Measurements from ENCODE around the gene LRRC38. TPM values are rescaled to one million over a fixed set of nuclear protein-coding genes. Genes with fewer than 3 reads are reported as not detected.

Gene LRRC38
- total RNA-seq, 1 donor from 2014 or later, result not detected

DNA sequence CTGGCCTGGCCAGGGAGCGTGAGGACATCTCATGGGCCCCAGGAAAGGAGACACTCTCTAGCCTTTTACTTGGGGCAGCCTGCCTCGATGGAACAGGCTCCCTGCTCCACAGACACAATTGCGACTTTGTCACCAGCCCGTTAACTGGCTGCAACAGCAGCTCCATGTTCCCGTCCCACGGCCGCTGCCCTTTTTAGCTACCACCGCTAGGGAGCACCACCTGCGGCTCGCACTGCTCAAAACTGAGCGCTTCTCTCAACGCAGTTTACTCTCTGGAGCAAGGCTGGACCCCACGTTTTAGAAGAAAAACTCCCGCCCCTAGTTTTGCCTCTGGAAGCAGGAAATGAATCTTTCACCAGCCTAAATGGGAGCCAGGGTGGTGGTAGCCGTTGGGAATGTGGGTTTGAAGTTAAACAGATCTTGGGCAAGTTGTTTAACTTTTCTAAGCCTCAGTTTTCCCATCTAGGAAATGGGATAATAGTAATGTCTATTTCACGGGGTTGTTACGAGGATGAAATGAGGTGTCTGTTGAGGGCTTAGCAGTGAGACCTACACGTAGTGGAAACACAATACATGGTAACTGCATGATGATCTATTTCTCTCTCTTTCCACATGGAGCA lies 3.5 kb upstream of the LRRC38 start:
- DNase-seq (ENCODE audit: low spot score), result no peak

DNA sequence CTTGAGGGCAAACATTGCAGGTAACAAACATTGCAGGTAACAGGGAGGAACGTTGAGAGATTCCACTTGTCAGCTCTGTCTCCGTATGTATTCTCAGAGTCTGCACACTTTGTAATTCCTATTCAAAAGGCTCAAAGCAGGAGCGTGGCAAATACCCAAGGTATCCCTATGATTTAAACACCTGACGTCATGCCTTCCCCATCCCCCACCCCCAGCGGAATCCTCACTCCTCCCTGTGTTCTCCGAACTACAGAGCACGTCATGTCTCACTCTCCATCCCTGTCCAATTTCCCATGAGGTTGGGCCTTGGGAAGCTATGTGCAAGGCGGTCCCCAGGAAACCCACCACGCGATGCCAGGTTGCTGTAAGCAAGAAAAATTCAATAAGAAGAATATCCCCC lies 2.8 kb upstream of the LRRC38 start:
- no peak for DNase-seq (ENCODE audit: low spot score)

DNA sequence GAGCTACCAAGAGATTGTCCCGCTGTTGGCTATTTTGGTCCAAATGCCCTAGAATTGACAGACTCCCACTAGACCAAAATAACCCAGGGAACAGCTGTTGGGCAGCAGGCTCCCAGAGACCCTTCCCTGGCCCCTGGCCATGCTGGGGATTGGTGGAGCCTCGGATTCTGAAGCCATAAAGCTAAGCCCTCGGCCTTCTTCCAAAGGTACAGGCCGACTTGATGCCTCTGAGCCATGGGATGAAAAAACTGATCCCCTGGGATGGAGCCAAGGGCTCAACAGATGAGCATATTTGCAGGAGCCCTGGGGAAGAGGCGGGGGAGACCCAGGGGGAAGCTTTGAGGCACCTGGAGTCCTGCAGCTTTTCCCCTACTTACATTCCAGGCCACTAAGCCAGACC lies 1.0 kb upstream of the LRRC38 start:
- no peak for DNase-seq (ENCODE audit: low spot score)

DNA sequence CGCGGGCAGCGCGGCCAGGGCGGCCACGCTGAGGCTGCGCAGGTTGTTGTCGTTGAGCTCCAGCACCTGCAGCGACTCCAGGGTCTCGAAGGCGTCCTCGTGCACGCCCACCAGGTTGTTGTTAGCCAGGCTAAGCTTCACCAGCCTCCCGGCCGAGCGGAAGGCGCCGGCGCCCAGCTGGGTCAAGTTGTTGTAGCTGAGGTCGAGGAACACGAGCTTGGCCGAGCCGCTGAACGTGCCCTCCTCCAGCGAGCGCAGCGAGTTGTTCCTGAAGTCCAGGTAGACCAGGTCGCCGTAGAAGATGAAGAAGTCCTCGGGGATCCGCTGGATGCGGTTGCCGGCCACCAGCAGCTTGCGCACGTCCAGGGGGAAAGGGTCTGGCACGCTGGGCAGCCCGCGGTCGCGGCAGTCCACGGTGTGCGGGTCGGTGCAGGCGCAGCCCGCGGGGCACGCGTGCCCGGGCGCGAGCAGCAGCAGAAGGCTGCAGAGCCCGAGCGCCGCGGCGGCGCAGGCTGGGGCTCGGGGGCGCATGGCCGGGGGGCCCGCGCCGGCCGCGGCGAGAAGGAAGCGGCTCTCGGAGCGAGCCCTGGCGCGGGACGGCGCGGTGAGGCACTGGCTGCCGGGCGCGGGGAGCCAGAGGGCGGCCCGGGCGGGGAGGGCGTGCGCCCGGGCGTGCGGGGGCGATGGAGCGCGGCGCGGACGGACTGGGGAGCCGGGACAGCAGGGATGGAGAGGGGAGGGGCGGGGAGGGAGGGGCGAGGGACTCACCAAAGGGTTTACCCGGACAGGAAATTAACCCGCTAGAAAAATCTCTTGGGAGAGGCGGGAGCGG lies 524 bp downstream of the LRRC38 start:
- DNase-seq (ENCODE audit: low spot score), result no peak

DNA sequence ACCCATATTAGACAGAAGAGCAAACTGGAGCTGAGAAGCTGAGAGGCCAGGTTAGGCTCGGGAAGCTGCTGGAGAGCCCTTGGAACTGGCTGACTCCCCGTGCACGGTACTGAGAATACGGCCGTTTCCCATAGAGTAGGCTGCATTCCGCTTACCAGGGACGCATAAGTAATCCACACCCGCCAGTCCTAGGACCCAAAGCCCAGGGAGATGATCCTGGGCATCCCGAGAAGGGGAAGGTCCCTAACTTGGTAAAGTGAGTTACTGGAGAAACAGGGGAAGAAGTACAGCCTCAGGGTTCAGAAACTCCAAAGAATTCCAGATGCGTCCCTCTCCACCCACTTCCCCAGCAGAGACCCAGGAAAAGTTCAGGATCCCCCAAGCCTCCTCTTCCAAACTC lies 1.3 kb downstream of the LRRC38 start:
- DNase-seq (ENCODE audit: low spot score), result no peak

DNA sequence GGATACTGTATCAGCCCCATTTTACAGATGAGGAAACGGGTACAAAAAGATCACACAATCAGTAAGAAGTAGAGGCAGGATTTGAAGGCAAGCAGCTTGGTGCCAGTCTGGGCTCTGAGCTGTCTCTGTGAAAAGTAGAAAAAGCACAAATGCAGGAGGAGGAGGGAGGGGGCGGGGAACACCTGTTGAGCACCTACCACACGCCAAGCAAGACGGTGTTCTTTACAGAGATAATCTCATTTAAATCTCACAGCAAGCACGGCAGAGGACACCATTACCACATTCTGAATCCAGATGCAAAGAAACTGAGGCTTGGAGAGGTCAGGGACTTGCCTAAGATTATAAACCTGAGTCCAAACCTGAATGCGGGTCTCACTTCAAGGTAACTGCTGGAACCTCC lies 3.3 kb downstream of the LRRC38 start:
- no peak for DNase-seq (ENCODE audit: low spot score)

DNA sequence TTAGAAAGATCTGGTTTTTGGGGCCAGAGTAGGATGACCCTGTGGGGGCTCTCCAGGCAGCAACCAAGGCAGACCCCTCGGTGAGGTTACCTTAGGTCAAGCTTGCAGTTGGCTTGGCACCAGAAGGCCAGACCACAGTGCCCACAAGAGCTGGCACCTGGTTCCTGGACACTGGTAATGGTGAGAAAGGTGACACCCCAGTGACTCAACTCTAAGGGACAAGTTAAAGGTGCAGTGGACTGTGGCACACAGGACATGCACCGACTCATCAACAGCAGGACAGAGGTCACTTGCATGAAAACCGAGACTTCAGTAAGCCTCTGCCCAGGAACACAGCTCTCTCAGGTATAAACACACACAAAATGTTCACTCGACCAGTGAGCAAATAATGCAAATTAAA lies 6.7 kb downstream of the LRRC38 start:
- no peak for DNase-seq (ENCODE audit: low spot score)

DNA sequence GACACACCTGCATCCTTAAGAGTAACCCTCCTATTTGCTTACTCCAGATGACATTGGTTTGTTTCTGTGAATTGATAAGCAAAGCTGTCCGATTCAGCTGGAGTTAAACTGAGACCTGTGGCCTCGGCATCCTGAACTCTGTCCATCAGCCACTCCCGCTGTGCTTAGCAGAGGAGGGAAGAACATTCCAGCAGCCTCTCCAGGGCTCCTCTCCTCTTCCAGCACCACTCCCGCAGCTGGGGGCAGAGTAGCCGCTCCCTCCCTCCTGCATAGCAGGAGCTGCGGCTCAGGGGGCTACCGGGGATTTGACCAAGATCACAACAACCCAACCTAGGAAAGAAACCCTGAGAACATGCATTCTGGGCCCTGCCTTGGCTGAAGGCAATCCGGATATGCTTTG lies 8.8 kb downstream of the LRRC38 start:
- DNase-seq (ENCODE audit: low spot score), result no peak

DNA sequence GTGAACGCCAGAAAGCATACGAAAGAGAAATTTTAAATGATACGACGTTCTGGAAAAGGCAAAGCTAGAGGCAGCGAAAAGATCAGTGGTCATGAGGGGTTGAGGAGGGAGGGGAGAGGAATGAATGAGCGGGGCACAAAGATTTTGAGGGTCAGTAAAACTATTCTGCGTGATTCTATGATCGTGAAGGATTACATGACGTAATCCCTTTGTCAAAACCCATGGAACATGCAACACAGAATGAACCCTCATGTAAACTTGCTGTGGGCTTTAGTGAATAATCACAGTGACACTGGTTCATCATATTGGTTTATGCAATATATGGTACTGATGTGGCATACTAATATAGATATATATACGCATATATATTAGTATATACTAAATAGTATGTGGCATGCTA lies 13.0 kb downstream of the LRRC38 start:
- no peak for DNase-seq (ENCODE audit: low spot score)

DNA sequence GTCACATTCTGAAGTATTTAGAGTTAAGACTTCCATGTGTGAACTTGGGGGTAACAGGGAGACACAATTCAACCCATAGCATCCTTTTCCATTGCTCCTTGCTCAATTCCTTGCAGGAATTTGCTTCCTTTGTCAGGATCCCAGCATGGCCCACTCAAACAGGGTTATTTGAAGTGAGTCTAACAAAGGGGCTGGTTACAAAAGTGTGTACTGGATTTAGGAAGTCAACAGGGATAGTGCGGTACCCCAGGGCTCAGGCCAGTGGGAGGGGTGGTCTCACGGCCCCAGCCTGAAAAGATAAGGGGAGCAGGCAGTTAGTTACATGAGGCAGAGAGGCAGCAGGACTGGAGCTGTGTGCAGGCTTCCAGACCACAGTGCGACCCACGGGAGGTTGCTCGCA lies 14.4 kb downstream of the LRRC38 start:
- no peak for DNase-seq (ENCODE audit: low spot score)

DNA sequence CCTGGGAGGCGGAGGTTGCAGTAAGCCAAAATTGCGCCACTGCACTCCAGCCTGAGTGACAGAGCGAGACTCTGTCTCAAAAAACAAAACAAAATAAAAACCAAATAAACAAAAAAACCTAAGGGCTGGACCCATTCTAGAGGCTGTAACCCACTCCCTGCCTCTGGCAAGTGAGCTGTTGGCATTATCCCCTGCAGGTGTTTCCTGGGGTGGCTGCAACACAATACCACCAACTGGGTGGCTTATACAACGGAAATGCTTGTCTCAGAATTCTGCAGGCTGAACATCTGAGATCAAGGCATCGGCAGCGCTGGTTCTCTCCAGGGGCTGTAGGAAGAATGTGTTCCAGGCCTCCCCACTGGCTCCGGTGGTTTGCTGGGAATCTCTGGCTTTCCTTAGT lies 15.2 kb downstream of the LRRC38 start:
- DNase-seq (ENCODE audit: low spot score), result no peak

DNA sequence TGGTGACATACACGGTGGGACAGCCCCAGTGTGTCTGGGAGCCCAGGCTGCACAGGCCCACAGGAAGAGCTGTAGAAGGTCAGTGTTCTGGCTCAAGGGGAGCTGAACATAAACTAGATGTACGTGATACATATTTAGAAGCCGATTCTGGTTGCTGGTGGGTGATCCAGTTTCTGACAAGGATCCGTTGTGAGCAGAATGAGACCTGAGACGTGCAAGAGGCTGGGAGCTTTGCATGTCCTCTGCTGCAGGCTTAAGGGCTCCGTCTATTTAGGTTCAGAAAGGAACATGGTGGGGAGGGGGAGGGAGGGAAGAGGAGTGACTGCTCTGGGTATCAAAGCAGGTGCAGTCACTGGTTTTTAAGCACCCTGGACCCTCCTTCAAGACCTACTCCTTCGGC lies 18.6 kb downstream of the LRRC38 start:
- no peak for DNase-seq (ENCODE audit: low spot score)

DNA sequence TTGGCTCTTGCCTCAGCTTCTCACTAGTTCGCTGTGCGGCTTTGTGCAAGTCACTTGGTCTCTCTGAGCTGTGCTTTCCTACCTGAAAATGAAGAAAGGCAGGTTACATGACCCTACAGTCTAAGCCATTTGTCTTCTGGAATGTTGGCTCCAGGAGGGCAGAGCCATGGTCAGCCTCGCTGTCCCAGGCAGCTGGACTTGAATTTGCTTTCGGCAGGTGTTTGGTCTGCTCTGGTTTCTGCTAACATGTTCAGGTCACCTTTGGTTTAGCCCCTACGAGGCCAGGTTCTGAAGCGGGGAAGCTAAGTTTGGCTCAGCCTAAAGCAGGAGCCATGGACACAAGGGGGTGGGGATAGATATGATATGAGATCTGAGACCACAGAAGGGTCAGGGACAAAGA lies 19.1 kb downstream of the LRRC38 start:
- DNase-seq (ENCODE audit: low spot score), result no peak

DNA sequence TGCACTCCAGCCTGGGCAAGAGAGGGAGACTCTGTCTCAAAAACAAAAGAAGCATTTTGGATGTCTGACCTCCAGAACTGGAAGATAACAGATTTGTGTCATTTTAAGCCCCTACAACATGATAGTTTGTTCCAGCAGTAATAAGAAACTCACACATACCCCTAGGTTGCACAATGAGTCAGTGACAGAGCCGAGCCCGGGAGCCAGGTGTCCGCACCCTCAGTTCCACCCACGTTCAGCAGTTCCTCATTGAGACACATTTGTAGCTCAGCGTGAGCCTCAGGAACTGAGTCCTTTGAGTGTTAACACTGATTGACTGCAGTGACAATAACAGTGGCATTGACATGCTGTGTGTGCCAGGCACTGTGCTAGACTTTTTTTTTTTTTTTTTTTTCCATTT lies 19.8 kb downstream of the LRRC38 start:
- no peak for DNase-seq (ENCODE audit: low spot score)

DNA sequence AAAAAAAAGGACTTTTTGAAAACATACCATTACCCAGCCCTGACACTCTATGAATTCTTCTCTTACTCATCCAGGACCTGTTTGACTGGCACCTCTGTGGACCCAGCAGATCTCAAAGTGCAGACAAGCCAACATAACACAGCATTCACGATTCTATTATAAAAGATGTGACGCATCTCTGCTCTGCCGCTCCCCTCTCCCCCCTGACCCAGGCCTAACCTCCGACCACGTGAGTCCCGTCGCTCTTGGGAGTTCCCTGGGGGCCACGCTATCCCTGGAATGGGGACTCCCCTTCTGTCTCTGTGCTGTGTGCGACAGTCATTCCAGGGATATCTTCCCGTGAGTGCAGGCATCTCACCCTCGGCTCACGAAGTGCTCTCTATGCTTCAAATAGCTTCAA lies 21.1 kb downstream of the LRRC38 start:
- DNase-seq (ENCODE audit: low spot score), result no peak

DNA sequence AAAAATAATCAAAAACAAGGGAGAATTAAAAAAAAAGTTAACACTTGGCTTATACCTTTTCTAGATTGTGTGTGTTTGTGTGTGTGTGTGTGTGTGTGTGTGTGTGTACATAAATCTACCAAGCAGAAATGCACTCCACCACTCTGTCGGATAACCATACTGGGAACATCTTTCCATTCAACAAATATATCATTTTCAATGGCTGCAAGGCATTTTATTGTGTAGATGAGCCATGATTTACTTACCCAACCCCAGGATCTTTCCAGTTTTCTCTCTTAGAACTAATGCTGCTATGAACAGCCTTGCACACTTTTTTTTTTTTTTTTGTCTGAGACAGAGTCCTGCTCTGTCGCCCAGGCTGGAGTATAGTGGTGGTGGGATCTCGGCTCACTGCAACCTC lies 25.8 kb downstream of the LRRC38 start:
- DNase-seq (ENCODE audit: low spot score), result no peak

DNA sequence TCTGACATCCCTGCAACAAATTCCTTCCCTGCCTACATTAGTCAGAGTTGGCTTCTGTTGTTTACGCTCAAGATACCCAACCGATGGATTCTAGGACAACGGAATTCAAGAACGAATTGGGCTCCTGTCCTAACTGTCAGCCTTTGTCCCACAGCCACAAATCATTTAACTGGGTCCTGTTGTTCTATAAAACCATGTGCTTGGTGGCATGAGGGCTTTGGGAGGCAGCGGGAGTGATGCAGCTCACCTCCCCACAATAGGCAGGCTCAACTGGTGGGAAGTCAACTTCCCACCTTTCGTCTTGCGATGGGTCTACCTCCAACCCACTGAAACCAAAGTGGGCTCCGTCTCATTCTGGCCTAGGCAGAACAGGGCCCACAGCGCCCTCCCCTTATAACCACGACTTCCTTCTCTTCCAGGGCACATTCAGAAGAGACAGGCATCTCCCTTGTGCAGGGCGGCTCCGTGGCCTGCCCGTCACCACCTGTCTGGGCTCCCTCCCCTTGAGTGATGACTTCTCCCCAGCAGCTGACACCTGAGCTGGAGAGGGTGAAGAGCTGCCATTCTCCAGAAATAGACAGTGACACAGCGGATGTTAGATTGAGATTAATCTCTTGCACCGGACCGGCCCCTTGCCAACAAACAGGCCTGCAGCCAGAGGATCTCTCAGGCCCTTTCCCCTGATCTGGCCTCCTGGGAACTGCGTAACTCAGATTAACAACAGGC lies 26.5 kb downstream of the LRRC38 start:
- no peak for DNase-seq (ENCODE audit: low spot score)

DNA sequence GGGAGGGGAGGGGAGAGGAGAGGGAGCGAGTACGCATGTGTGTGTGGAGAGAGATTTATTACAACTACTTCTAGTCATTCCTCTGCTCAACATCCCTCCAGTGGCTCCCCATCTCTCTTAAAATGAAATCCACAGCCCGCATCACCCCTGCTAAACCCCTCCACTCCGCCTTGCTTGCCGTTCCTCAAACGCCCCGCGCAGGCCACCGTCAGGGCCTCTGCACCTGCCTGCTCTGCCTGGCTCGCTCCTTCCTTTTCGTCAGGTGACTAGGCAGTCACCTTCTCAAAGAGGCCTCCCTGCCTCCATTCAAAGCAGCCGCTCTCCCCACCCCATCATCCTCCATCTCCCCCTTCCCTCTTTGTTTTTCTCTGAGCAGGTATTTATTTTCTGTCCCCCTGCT lies 29.9 kb downstream of the LRRC38 start:
- DNase-seq (ENCODE audit: low spot score), result no peak

DNA sequence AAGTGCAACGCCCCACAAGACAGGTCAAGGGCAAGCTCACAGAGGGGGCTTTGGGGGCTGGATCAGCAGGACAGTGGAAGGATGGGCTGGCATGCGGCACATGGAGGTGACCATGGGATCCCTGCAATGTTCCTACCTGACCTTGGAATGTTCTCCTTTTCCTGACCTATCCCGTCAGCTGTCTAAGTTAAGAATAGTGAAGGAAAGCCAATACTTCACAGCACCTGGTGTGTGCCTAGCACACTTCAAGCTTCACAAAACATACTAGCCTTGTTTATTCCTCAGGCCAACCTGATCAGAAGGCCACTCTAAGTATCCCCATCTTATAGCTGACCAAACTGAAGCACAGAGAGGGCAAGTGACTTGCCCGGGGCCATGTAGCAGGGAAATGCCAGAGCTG lies 31.2 kb downstream of the LRRC38 start:
- DNase-seq (ENCODE audit: low spot score), result no peak

DNA sequence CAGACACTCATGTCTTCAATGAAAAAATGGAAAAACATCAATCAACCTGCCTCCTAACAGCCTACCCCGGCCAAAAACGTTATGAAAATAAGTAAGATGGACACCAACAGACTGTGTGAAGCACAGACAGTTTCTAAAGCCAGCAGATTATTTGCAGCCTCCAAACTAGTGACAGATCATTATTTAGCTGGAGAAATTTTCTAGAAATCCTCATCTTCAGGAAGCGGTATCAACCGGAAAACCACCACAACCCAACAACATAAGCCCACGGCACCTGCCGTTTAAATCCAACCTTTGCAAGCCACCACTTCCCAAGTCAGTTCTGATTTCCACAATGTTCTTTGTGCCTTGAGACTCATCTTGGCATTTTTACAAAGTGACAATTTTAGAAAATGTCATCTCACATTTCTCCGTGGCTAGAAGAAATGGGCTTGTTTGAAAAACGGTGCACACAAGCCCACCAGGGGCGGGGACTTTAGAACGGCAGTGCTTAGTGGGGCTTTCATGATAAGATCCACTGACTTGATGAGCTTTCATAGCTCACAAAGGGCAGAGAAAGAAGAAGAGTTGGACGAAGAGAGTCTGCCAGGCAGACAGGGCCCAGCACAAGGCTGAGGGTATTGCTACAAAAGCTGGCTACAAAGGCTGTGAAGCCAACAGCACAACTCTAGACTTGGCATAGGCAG lies 34.5 kb downstream of the LRRC38 start:
- no peak for DNase-seq (ENCODE audit: low spot score)

DNA sequence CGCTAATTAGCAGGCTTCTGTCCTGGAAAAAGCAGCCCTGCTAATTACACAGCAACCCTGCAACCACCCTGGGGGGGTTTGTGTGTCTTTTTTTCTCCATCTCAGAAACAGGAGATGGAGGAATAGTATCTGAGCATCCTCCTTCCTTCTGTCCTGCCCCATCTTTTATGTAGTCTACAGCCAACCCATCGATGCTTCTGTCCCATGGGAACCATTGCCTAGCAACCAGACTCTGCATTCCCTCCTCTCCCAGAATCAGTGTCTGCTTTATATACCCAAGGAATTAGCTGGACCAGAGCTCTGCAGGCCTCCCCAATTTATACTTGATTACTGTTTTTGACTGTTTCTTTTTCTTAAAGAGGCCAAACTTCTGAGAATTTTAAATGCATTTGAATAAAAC lies 35.1 kb downstream of the LRRC38 start:
- DNase-seq (ENCODE audit: low spot score), result no peak

DNA sequence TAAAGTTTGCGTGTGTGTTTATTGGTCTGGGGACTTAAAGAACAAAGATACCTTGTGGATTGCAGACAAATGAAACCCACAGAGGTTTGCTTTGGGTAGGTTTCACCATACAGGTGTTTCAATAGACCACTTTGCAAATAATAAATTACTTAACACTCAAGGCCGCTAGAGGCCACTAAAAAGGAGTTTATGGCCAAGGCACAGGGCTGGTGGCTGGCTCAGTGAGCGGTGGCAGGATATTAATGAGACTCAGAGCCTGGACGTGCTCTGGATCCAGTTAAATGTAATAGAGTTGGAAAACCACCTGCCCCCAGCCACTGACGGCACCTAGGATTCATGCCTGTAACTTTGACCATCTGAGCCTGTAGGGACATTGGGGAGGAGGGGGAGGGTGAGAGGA lies 44.5 kb downstream of the LRRC38 start:
- no peak for DNase-seq (ENCODE audit: low spot score)

Measured in mesenteric fat pad (tissue), 1 donor.